Measurements from ENCODE around the gene ADAR. TPM values are rescaled to one million over a fixed set of nuclear protein-coding genes. Genes with fewer than 3 reads are reported as not detected.

The ADAR gene
- total and polyA plus RNA-seq, 2 of the 4 experiments (the other 2 are of a cell fraction), result 70.9 to 131 TPM

- Histone ChIP-seq H2AK5ac (ENCODE audit: low read depth, low read length) (peak overlapping the region; percentile 86; the same call in 1 of the 2 replicates), H4K91ac (ENCODE audit: insufficient read depth, low read depth, low read length) (peak overlapping the region; percentile 85; the same call in 1 of the 2 replicates), H3K9ac (ENCODE audit: low read depth, low read length) (peak overlapping the region; percentile 83), H3K36me3 (ENCODE audit: control insufficient read depth, insufficient read depth, low read length) (peaks cover 12% of the 10 kb centered on the region), H3K23ac (ENCODE audit: low read depth, low read length) (no peak overlapping the region), H3K4me1 (ENCODE audit: control insufficient read depth, insufficient read depth, low read length) (peaks cover 3% of the 10 kb centered on the region), H3K4me3 (ENCODE audit: insufficient read depth, low read depth, low read length) (peak overlapping the region; percentile 52; the same call in 1 of the 2 replicates), H2AK9ac (replicated peaks; ENCODE audit: low read depth, low read length, poor library complexity) (peak overlapping the region; percentile 89), H3K4ac (ENCODE audit: low read depth, low read length) (peak overlapping the region; percentile 82), H3K56ac (ENCODE audit: extremely low read depth, insufficient read depth, low read length) (peak overlapping the region; percentile 86; the same call in 1 of the 2 replicates), H3K9me1 (ENCODE audit: insufficient read depth, low read length) (peaks cover 17% of the 10 kb centered on the region; the same call in 1 of the 2 replicates), H4K8ac (ENCODE audit: low read depth in 2 of 2, low read length in 2 of 2) (peak overlapping the region; percentile 73 to 94; a peak in 3 of 4 replicates), H2BK120ac (ENCODE audit: low read depth, low read length) (peak overlapping the region; percentile 56; the same call in 1 of the 2 replicates), H2BK15ac (ENCODE audit: low read depth, low read length) (0 out of 3 replicates have a peak overlapping the region, but pooled peaks have one; percentile 55), H3K79me1 (ENCODE audit: low read depth in 1 of 2, low read length in 2 of 2) (peaks cover 16 to 35% of the 10 kb centered on the region in 2 experiments), H4K20me1 (ENCODE audit: insufficient read depth, low read length) (peaks cover 28% of the 10 kb centered on the region), H3K27me3 (ENCODE audit: control insufficient read depth, insufficient read depth, low read length) (no peaks in the 10 kb centered on the region), H3K14ac (replicated peaks; ENCODE audit: low read depth, low read length) (peak overlapping the region; percentile 80; the same call in 1 of the 2 replicates), H2BK20ac (ENCODE audit: low read depth, low read length) (peak overlapping the region; percentile 27; the same call in 1 of the 2 replicates), H3K27ac (ENCODE audit: insufficient read depth, low read length) (peak overlapping the region; percentile 89; the same call in 1 of the 2 replicates), H3K4me2 (ENCODE audit: low read depth, low read length) (peak overlapping the region; percentile 82), H3K9me3 (ENCODE audit: control insufficient read depth, insufficient read depth, low read length) (no peaks in the 10 kb centered on the region), H4K5ac (ENCODE audit: low read depth, low read length) (peak overlapping the region; percentile 63; the same call in 1 of the 2 replicates), H2BK5ac (ENCODE audit: low read depth, low read length, poor library complexity, severe bottlenecking) (peak overlapping the region; percentile 68), H2AFZ (replicated peaks; ENCODE audit: low read length, poor library complexity) (peak overlapping the region; percentile 99), H3K18ac (ENCODE audit: low read depth, low read length) (no peak overlapping the region)
- TF ChIP-seq CHD1 (IDR thresholded peaks at IDR 0.05; ENCODE audit: low read depth, low read length) (no peak), POLR2A (IDR thresholded peaks at IDR 0.05; ENCODE audit: low read depth, low read length) (peak; percentile 51; the same call in 1 of the 2 replicates), RCOR1 (IDR thresholded peaks at IDR 0.05; ENCODE audit: insufficient replicate concordance, low read length) (no peak), SMC3 (IDR thresholded peaks at IDR 0.05; ENCODE audit: low read depth, low read length) (peak; percentile 84), RFX5 (IDR thresholded peaks at IDR 0.05; ENCODE audit: low read depth, low read length) (no peak), NFE2L2 (IDR thresholded peaks at IDR 0.05; ENCODE audit: low read depth, low read length) (no peak), FOS (IDR thresholded peaks at IDR 0.05; ENCODE audit: low read depth, low read length) (no peak), RAD21 (IDR thresholded peaks at IDR 0.05; ENCODE audit: low read length) (peak; percentile 98)
- TF ChIP-seq, protein P1, sequence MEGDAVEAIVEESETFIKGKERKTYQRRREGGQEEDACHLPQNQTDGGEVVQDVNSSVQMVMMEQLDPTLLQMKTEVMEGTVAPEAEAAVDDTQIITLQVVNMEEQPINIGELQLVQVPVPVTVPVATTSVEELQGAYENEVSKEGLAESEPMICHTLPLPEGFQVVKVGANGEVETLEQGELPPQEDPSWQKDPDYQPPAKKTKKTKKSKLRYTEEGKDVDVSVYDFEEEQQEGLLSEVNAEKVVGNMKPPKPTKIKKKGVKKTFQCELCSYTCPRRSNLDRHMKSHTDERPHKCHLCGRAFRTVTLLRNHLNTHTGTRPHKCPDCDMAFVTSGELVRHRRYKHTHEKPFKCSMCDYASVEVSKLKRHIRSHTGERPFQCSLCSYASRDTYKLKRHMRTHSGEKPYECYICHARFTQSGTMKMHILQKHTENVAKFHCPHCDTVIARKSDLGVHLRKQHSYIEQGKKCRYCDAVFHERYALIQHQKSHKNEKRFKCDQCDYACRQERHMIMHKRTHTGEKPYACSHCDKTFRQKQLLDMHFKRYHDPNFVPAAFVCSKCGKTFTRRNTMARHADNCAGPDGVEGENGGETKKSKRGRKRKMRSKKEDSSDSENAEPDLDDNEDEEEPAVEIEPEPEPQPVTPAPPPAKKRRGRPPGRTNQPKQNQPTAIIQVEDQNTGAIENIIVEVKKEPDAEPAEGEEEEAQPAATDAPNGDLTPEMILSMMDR (conservative IDR thresholded peaks at IDR 0.05; ENCODE audit: low read depth, low read length), result peak; percentile 95
- ChIA-PET CTCF (interaction anchor here (0.6 to 1.6 kb wide), 12 partner anchors 9 to 384 kb away, joined by 3 to 10 read pairs (median 4); partner anchors contain the start of genes CHRNB2 and KCNN3), POLR2A (ENCODE audit: unreplicated experiment) (interaction anchor here (0.7 kb wide), 1 partner anchor 23 kb away, joined by 3 read pairs; no protein-coding TSS in a partner anchor)
- intact Hi-C loops (cut with micrococcal nuclease), result loop anchor here (1.0 to 5.0 kb wide), 5 partner anchors 110 to 501 kb away; no protein-coding TSS in a partner anchor
- BruUV-seq (replicated peaks), result no TSS peak
- dilution Hi-C loops (cut with HindIII; ENCODE audit: low sequenced_read_pairs, unreplicated experiment), result no loop called here
- in situ Hi-C loops (cut with MboI; ENCODE audit: low sequenced_read_pairs), result no loop called here
- ATAC-seq (ENCODE audit: low read depth), result peak; percentile 40
- DNase-seq, result peak; percentile 94
- WGBS, 2 experiments (ENCODE audit: extremely low coverage in 2 of 2, insufficient read length in 1 of 2), result 0% methylated on average over 5 of the region's 13 CpGs; no CpG with 5 or more reads in 1 of the 2 experiments
These were observed 48.4 kb downstream of the ADAR start for GRCh38 chr1:154559466-154560044.
